ENCODE data around the gene PTPRD. TPM values are rescaled to one million over a fixed set of nuclear protein-coding genes. Genes with fewer than 3 reads are reported as not detected.

PTPRD gene
- total RNA-seq, 1 donor from 2014 or later, result 532 TPM

DNA sequence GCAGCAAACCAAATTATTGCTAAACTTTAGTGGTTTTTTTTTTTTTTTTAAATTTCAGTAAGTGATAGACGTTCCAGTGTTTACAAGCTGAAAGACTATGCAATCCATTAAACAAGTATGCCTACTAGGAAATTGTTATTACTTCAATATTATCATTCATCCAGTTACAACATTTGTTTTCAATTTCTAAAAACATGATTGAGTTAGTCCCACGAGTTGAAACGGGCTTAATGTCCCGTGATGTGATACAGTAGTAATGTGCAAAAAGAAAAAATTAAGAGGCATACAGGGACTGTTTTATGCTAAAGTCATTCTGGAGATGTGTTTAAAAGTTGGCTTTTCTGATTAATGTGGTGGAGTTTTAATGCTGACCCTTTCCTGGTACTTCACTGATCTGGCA is 2262.9 kb downstream of the PTPRD start:
- Mint-ChIP-seq H3K27ac (ENCODE audit: unreplicated experiment) (no peak overlapping the region), H3K36me3 (ENCODE audit: unreplicated experiment) (peaks cover 5% of the 10 kb centered on the region), H3K27me3 (ENCODE audit: unreplicated experiment) (peaks cover 2% of the 10 kb centered on the region), H3K4me3 (ENCODE audit: unreplicated experiment) (no peak overlapping the region), H3K4me1 (ENCODE audit: low read depth, unreplicated experiment) (peaks cover 4% of the 10 kb centered on the region), H3K9me3 (ENCODE audit: unreplicated experiment) (peaks cover 9% of the 10 kb centered on the region)
- TF ChIP-seq, protein P1, sequence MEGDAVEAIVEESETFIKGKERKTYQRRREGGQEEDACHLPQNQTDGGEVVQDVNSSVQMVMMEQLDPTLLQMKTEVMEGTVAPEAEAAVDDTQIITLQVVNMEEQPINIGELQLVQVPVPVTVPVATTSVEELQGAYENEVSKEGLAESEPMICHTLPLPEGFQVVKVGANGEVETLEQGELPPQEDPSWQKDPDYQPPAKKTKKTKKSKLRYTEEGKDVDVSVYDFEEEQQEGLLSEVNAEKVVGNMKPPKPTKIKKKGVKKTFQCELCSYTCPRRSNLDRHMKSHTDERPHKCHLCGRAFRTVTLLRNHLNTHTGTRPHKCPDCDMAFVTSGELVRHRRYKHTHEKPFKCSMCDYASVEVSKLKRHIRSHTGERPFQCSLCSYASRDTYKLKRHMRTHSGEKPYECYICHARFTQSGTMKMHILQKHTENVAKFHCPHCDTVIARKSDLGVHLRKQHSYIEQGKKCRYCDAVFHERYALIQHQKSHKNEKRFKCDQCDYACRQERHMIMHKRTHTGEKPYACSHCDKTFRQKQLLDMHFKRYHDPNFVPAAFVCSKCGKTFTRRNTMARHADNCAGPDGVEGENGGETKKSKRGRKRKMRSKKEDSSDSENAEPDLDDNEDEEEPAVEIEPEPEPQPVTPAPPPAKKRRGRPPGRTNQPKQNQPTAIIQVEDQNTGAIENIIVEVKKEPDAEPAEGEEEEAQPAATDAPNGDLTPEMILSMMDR (IDR thresholded peaks at IDR 0.05; ENCODE audit: partially characterized antibody, unreplicated experiment), result no peak
- no peak for DNase-seq

DNA sequence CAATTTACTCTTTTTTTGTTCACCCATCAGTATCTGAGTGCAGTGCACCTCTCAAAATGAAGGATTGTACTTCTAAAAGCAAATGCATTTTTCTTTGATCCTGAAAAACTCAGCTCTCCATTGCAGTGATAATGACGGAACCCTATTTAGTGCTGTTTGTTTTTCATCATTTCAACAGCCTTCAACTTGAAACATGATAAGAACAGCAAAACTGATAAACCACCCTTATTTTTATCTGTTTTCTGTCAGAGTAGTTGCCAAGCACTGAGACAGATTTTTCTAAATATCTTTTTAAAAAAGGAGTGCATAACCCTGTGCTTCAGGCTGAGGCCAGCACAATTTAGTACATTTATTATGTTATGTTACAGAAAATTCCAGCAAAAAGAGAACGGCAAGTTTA is 2263.4 kb downstream of the PTPRD start:
- no peak overlapping the region for H3K27ac Mint-ChIP-seq (ENCODE audit: unreplicated experiment)
- peaks cover 9% of the 10 kb centered on the region for H3K9me3 Mint-ChIP-seq (ENCODE audit: unreplicated experiment)
- H3K4me1 Mint-ChIP-seq (ENCODE audit: low read depth, unreplicated experiment), result peaks cover 4% of the 10 kb centered on the region
- DNase-seq, result no peak
- TF ChIP-seq, protein P1 (IDR thresholded peaks at IDR 0.05; ENCODE audit: partially characterized antibody, unreplicated experiment), result no peak
- peaks cover 5% of the 10 kb centered on the region for H3K36me3 Mint-ChIP-seq (ENCODE audit: unreplicated experiment)
- no peak overlapping the region for H3K4me3 Mint-ChIP-seq (ENCODE audit: unreplicated experiment)
- H3K27me3 Mint-ChIP-seq (ENCODE audit: unreplicated experiment), result peaks cover 2% of the 10 kb centered on the region

DNA sequence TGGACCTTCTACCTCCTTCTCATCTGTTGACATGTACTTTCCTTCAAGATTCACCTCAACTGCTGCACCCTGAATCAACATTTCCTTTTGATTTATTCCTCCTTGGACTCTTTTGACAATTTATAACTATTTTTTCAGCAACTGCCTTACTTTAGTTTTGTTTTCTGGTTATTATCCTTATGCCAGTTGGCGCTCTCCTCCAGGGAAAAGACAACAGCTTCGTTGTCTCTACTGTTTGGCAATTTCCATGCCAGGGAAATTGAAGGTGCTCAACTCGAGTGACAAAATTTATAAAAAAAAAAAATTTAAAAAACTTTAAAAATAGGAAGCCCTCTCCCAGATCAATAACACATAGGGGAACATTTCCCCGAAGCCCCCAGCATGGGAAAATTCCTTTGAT is 2264.0 kb downstream of the PTPRD start:
- peaks cover 5% of the 10 kb centered on the region for H3K36me3 Mint-ChIP-seq (ENCODE audit: unreplicated experiment)
- H3K9me3 Mint-ChIP-seq (ENCODE audit: unreplicated experiment), result peaks cover 9% of the 10 kb centered on the region
- TF ChIP-seq, protein P1 (IDR thresholded peaks at IDR 0.05; ENCODE audit: partially characterized antibody, unreplicated experiment), result no peak
- H3K27ac Mint-ChIP-seq (ENCODE audit: unreplicated experiment), result no peak overlapping the region
- H3K27me3 Mint-ChIP-seq (ENCODE audit: unreplicated experiment), result peaks cover 2% of the 10 kb centered on the region
- no peak for DNase-seq
- H3K4me1 Mint-ChIP-seq (ENCODE audit: low read depth, unreplicated experiment), result peaks cover 4% of the 10 kb centered on the region
- no peak overlapping the region for H3K4me3 Mint-ChIP-seq (ENCODE audit: unreplicated experiment)

DNA sequence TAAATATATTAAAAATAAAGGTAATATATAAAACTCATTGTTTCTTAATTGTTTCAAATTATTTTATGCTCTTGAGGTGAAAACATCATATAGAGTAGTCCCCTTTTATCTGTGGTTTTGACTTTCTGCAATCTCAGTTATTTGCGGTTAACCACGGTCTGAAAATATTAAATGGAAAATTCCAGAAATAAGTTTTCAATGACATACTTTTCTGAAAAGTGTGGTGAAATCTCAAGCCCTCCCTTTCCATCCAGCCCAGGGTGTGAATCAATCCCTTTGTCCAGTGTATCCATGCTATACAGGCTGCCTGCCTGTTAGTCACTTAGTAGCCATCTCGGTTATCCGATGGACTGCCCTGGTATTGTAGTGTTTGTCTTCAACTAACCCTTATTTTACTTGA is 2266.5 kb downstream of the PTPRD start:
- no peak for DNase-seq
- peaks cover 2% of the 10 kb centered on the region for H3K27me3 Mint-ChIP-seq (ENCODE audit: unreplicated experiment)
- no peak overlapping the region for H3K27ac Mint-ChIP-seq (ENCODE audit: unreplicated experiment)
- no peak overlapping the region for H3K4me3 Mint-ChIP-seq (ENCODE audit: unreplicated experiment)
- H3K4me1 Mint-ChIP-seq (ENCODE audit: low read depth, unreplicated experiment), result peaks cover 4% of the 10 kb centered on the region
- H3K36me3 Mint-ChIP-seq (ENCODE audit: unreplicated experiment), result peaks cover 5% of the 10 kb centered on the region
- H3K9me3 Mint-ChIP-seq (ENCODE audit: unreplicated experiment), result peaks cover 9% of the 10 kb centered on the region
- TF ChIP-seq, protein P1 (IDR thresholded peaks at IDR 0.05; ENCODE audit: partially characterized antibody, unreplicated experiment), result no peak

DNA sequence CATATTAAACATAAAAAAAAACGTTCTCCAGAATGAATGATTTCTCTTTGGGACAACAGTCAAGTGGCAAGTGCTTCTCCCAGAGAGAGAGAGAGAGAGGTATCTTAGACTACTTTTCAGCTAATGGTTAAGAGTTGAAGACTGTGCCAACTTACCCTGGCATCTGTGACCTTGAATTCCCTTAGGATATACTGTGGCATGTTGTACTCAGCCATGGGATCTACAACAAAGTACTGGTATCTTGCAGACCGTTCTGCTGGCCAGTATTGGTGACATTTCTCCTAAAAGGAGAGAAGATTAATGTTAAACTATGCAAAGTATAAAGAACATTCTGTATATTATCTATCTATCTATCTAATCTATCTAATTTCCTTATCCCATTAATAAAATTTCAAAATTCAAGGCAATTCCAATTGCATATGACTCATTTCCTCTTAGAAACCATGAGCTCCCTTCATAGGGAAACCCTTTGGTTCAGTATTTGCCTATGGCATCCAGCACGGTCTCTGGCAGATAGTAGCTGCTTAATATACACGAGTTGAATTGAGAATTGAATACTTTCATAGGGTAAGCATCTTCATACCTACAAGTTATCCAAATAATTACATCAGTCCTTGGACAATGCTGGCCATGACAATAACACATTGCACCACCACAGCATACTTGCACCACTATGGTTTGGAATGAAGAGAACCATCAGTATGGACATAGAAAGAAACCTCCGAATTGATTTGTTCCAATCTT is 2273.9 kb downstream of the PTPRD start:
- Mint-ChIP-seq H3K27ac (ENCODE audit: unreplicated experiment) (no peak overlapping the region), H3K27me3 (ENCODE audit: unreplicated experiment) (peaks cover 6% of the 10 kb centered on the region), H3K4me1 (ENCODE audit: low read depth, unreplicated experiment) (no peaks in the 10 kb centered on the region), H3K4me3 (ENCODE audit: unreplicated experiment) (no peak overlapping the region), H3K9me3 (ENCODE audit: unreplicated experiment) (peaks cover 5% of the 10 kb centered on the region), H3K36me3 (ENCODE audit: unreplicated experiment) (peaks cover 10% of the 10 kb centered on the region)
- TF ChIP-seq, protein P1 (IDR thresholded peaks at IDR 0.05; ENCODE audit: partially characterized antibody, unreplicated experiment), result no peak
- no peak for DNase-seq
